ENCODE results near the gene SLC30A2.

SLC30A2 gene

DNA sequence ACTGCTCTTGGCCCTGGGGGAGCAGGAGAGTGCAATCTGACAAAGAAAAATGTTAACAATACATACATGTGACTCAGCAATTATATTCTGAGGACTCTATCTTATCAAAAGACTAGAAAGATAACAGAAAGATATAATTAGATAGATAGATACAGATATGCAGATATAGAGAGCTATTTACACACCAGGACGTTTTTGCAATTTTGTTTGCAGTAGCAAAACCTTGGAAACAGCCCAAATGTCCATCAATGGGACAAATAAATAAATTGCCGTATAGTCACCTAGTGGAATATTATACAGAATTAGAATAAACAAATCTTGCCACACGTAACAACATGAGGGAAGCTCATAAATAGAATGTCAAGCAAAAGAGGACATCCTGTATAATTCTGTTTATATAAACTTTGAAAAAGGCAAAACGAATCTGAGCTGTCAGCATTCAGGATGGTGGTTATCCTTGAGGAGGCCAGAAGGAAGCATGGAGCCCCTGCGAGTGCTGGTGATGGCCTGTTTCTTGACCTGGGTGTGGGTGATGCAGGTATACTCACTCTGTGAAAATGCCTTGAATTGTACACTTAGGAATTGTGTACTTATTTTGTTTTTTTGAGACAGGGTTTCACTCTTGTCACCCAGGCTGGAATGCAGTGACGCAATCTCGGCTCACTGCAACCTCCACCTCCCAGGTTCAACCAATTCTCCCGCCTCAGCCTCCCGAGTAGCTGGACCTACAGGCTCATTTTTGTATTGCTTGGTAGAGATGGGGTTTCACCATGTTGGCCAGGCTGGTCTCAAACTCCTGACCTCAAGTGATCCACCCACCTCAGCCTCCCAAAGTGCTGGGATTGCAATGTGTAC is 34.3 kb upstream of the SLC30A2 start:
- no peak overlapping the region for H3K27ac ChIP-seq (ENCODE audit: low read length)
- 0 out of 2 replicates have a peak, but pooled peaks cover 5% of the 10 kb centered on the region for H3K27me3 ChIP-seq (ENCODE audit: low read depth, low read length)
- no peaks in the 10 kb centered on the region for H3K79me2 ChIP-seq (ENCODE audit: low read length)
- H2AFZ ChIP-seq (ENCODE audit: low read depth, low read length) = no peak overlapping the region
- H3K9ac ChIP-seq (ENCODE audit: low read length) = no peak overlapping the region
- no peaks in the 10 kb centered on the region for H4K20me1 ChIP-seq (ENCODE audit: insufficient read depth, low read length)
- no peaks in the 10 kb centered on the region for H3K36me3 ChIP-seq (replicated peaks; ENCODE audit: low read depth, low read length)
- H3K4me2 ChIP-seq (ENCODE audit: low read length) = no peak overlapping the region
- no peaks in the 10 kb centered on the region for H3K4me1 ChIP-seq (ENCODE audit: low read length)
- no peaks in the 10 kb centered on the region for H3K9me3 ChIP-seq (ENCODE audit: insufficient read depth, low read length)
- TF ChIP-seq, protein P1, sequence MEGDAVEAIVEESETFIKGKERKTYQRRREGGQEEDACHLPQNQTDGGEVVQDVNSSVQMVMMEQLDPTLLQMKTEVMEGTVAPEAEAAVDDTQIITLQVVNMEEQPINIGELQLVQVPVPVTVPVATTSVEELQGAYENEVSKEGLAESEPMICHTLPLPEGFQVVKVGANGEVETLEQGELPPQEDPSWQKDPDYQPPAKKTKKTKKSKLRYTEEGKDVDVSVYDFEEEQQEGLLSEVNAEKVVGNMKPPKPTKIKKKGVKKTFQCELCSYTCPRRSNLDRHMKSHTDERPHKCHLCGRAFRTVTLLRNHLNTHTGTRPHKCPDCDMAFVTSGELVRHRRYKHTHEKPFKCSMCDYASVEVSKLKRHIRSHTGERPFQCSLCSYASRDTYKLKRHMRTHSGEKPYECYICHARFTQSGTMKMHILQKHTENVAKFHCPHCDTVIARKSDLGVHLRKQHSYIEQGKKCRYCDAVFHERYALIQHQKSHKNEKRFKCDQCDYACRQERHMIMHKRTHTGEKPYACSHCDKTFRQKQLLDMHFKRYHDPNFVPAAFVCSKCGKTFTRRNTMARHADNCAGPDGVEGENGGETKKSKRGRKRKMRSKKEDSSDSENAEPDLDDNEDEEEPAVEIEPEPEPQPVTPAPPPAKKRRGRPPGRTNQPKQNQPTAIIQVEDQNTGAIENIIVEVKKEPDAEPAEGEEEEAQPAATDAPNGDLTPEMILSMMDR (IDR thresholded peaks at IDR 0.05; ENCODE audit: low read depth, low read length) = no peak
- no peak for TF ChIP-seq EZH2phosphoT487 (IDR thresholded peaks at IDR 0.05; ENCODE audit: low read depth)
- H3K4me3 ChIP-seq (ENCODE audit: low read length) = no peak overlapping the region

DNA sequence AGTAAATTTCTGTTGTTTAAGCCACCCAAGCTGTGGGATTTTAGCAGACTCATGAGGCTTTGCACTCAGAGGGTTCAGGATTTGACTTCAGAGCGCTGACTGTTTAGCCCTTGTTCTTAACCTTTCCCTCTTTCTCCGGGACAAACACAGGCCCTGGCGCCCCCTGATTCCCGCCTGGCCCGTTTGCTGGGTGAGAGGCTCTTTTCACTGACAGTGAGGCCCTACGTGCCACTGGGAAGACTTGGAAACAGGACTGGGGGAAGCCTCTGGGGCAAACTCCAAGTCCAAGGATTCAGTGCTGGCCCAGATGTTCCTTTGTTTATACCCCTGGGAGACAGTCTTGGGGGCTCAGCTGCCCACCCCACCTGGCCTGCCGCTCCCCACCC is 33.3 kb upstream of the SLC30A2 start:
- 0 out of 2 replicates have a peak, but pooled peaks cover 5% of the 10 kb centered on the region for H3K27me3 ChIP-seq (ENCODE audit: low read depth, low read length)
- TF ChIP-seq, protein P1 (IDR thresholded peaks at IDR 0.05; ENCODE audit: low read depth, low read length) = no peak
- no peak for TF ChIP-seq EZH2phosphoT487 (IDR thresholded peaks at IDR 0.05; ENCODE audit: low read depth)
- H3K9ac ChIP-seq (ENCODE audit: low read length) = no peak overlapping the region
- no peaks in the 10 kb centered on the region for H3K79me2 ChIP-seq (ENCODE audit: low read length)
- no peaks in the 10 kb centered on the region for H4K20me1 ChIP-seq (ENCODE audit: insufficient read depth, low read length)
- no peak overlapping the region for H2AFZ ChIP-seq (ENCODE audit: low read depth, low read length)
- H3K36me3 ChIP-seq (replicated peaks; ENCODE audit: low read depth, low read length) = no peaks in the 10 kb centered on the region
- H3K4me1 ChIP-seq (ENCODE audit: low read length) = no peaks in the 10 kb centered on the region
- H3K4me3 ChIP-seq (ENCODE audit: low read length) = no peak overlapping the region
- no peak overlapping the region for H3K27ac ChIP-seq (ENCODE audit: low read length)
- no peak overlapping the region for H3K4me2 ChIP-seq (ENCODE audit: low read length)
- H3K9me3 ChIP-seq (ENCODE audit: insufficient read depth, low read length) = no peaks in the 10 kb centered on the region

DNA sequence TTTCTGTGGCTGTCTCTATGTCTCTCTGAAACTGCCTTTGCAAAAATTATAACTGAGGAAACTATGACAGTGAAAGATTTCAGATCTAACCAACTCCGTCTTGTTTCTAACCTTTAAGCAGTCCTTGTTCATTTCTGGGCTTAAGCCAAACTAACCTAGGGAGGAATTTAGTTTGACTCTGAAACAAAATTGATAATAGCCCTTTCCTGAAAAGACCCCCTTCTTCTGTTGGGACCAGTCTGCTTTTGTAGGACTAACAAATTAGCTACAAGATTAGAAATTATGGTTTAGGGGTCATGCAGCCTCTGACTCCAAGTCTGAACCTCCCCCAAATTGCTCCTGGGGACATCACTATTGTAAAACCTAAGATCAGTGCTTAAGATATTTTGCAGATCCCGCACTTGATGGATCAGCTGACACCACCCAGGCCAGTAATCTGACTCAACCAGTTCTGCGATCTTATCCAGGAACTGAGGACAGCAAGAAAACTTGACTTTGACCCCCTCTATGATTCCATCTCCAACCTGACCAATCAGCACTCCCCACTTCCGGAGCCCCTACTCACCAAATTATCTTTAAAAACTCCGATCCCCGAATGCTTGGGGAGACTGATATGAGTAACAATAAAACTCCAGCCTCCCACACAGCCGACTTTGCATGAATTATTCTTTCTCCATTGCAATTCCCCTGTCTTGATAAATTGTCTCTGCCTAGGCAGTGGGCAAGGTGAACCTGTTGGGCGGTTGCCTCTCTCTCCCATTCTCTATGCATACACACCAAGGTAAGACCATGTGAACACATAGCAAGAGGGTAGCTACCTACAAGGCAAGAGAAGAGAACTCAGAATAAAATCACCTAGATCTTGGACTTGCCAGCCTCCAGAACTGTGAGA is 32.6 kb upstream of the SLC30A2 start:
- H3K4me3 ChIP-seq (ENCODE audit: low read length) = no peak overlapping the region
- TF ChIP-seq EZH2phosphoT487 (IDR thresholded peaks at IDR 0.05; ENCODE audit: low read depth) = no peak
- TF ChIP-seq, protein P1 (IDR thresholded peaks at IDR 0.05; ENCODE audit: low read depth, low read length) = no peak
- no peaks in the 10 kb centered on the region for H3K36me3 ChIP-seq (replicated peaks; ENCODE audit: low read depth, low read length)
- no peaks in the 10 kb centered on the region for H3K9me3 ChIP-seq (ENCODE audit: insufficient read depth, low read length)
- no peak overlapping the region for H3K27ac ChIP-seq (ENCODE audit: low read length)
- H2AFZ ChIP-seq (ENCODE audit: low read depth, low read length) = no peak overlapping the region
- H3K4me1 ChIP-seq (ENCODE audit: low read length) = no peaks in the 10 kb centered on the region
- H3K27me3 ChIP-seq (ENCODE audit: low read depth, low read length) = 0 out of 2 replicates have a peak, but pooled peaks cover 5% of the 10 kb centered on the region
- no peak overlapping the region for H3K4me2 ChIP-seq (ENCODE audit: low read length)
- H3K79me2 ChIP-seq (ENCODE audit: low read length) = no peaks in the 10 kb centered on the region
- H3K9ac ChIP-seq (ENCODE audit: low read length) = no peak overlapping the region
- H4K20me1 ChIP-seq (ENCODE audit: insufficient read depth, low read length) = no peaks in the 10 kb centered on the region

DNA sequence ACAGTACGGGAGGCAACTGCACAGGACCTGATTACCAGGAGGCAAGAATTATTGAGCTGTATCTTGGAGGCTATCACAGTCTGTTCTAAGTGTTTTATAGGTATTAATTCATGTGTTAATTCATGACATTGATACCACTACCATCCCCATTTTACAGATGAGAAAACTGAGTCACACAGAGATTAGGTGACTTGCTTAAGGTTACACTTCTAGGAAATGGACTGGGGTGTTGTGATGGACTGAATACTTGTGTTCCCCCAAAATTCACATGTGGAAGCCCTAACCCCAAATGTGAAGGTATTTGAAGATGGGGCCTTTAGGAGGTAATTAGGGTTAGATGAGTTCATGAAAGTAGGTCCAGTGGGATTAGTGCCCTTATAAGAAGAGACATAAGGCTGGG is 31.6 kb upstream of the SLC30A2 start:
- H3K9me3 ChIP-seq (ENCODE audit: insufficient read depth, low read length) = no peaks in the 10 kb centered on the region
- no peaks in the 10 kb centered on the region for H3K79me2 ChIP-seq (ENCODE audit: low read length)
- H3K4me3 ChIP-seq (ENCODE audit: low read length) = no peak overlapping the region
- no peaks in the 10 kb centered on the region for H3K27me3 ChIP-seq (ENCODE audit: low read depth, low read length)
- no peak overlapping the region for H3K9ac ChIP-seq (ENCODE audit: low read length)
- no peak overlapping the region for H3K4me2 ChIP-seq (ENCODE audit: low read length)
- H3K27ac ChIP-seq (ENCODE audit: low read length) = no peak overlapping the region
- H3K4me1 ChIP-seq (ENCODE audit: low read length) = no peaks in the 10 kb centered on the region
- no peaks in the 10 kb centered on the region for H4K20me1 ChIP-seq (ENCODE audit: insufficient read depth, low read length)
- TF ChIP-seq EZH2phosphoT487 (IDR thresholded peaks at IDR 0.05; ENCODE audit: low read depth) = no peak
- TF ChIP-seq, protein P1 (IDR thresholded peaks at IDR 0.05; ENCODE audit: low read depth, low read length) = no peak
- H3K36me3 ChIP-seq (replicated peaks; ENCODE audit: low read depth, low read length) = no peaks in the 10 kb centered on the region
- H2AFZ ChIP-seq (ENCODE audit: low read depth, low read length) = no peak overlapping the region

All from OCI-LY3 (cell line).